Subcutaneous adipose tissue (tissue), 4 donors: Measurements from ENCODE around the gene SNRPB. TPM values are rescaled to one million over a fixed set of nuclear protein-coding genes. Genes with fewer than 3 reads are reported as not detected.

Experiments
- small RNA-seq: library from RNA; depleted of rRNA; stranded (forward); fragments of <200 nt; gene quantifications from one replicate; pipeline ENCODE3, GENCODE V24; 2016
- total RNA-seq, 4 donors: library from RNA; depleted of rRNA; stranded (reverse); fragments of >200 nt; gene quantifications; one replicate each; pipeline ENCODE4 v1.1.0, GENCODE V29; 2016
- TF ChIP-seq, protein P1 (sequence below): fragments of 450-650 bp; IDR thresholded peaks from one replicate; pipeline ENCODE4 v1.5.1; 2016; ENCODE audit warnings: low read depth, mild to moderate bottlenecking, control low read depth, antibody characterized with exemption, moderate library complexity

Gene SNRPB
- total RNA-seq, 4 donors from 2014 or later = 101 to 119 (median 116) TPM

DNA sequence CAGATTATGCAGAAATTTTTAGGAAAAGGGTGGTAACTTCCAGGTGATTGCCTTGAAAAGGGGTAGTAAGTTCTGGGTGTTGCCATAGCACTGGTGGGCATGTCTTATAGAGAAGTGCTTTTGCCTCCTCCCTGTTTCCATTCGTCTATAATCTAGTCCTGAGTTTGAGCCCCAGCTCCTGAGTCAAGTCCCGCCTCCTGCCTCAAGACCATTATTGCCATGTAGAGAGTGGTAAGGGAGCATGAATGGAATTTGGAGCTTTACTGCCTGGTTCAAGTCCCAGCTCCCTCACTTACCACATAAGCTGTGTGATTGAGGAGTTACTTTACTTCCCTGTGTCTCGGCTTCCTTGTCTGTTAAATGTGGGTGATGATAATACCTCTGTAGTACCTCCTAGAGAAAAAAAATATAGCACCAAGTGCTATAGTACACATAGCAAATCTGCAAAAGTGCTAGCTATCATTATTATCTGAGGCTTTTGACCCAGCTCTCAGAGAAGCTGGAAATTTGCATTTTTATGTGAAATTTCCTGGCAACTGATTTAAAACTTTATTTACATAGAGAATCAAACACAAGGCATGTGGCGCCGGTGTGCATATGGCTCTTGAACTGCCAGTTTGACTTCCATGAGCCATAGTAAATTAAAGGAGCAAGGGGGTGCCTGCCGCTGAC, 53.9 kb downstream of the SNRPB start:
- TF ChIP-seq, protein P1, sequence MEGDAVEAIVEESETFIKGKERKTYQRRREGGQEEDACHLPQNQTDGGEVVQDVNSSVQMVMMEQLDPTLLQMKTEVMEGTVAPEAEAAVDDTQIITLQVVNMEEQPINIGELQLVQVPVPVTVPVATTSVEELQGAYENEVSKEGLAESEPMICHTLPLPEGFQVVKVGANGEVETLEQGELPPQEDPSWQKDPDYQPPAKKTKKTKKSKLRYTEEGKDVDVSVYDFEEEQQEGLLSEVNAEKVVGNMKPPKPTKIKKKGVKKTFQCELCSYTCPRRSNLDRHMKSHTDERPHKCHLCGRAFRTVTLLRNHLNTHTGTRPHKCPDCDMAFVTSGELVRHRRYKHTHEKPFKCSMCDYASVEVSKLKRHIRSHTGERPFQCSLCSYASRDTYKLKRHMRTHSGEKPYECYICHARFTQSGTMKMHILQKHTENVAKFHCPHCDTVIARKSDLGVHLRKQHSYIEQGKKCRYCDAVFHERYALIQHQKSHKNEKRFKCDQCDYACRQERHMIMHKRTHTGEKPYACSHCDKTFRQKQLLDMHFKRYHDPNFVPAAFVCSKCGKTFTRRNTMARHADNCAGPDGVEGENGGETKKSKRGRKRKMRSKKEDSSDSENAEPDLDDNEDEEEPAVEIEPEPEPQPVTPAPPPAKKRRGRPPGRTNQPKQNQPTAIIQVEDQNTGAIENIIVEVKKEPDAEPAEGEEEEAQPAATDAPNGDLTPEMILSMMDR = no peak

Small RNA genes within 50 kb of the gene (small RNA-seq; reads per million reads assigned to genes)
- gene RF00019 = 0.49 reads per million

Other genes with a start within 250 kb of the SNRPB start
- gene TGM3, start 174.8 kb downstream of the SNRPB start, total RNA-seq = under 1 TPM in 1 of 4 donors, not detected in 3; 0.19 TPM
- gene TGM6, start 89.9 kb downstream of the SNRPB start, total RNA-seq = not detected
- 10 to 100 TPM in 3 of 4 donors, 1 to 10 TPM in 1; 8.9 to 13.9 (median 10.2) TPM for gene ZNF343, start 38.1 kb upstream of the SNRPB start, total RNA-seq
- gene TMC2, start 65.8 kb upstream of the SNRPB start, total RNA-seq = 1 to 10 TPM in 2 of 4 donors, under 1 TPM in 2; 0.68 to 1.5 (median 1.1) TPM
- 10 to 100 TPM; 47.3 to 99.5 (median 59.3) TPM for gene NOP56, start 181.8 kb upstream of the SNRPB start, total RNA-seq
- gene IDH3B, start 193.4 kb upstream of the SNRPB start, total RNA-seq = 100 to 1,000 TPM in 2 of 4 donors, 10 to 100 TPM in 2; 77.0 to 167 (median 97.3) TPM
- 1 to 10 TPM; 1.1 to 6.0 (median 1.8) TPM for gene EBF4, start 222.0 kb upstream of the SNRPB start, total RNA-seq